Hippocampal formation (tissue), 2 donors: ENCODE measurements around the gene ADAD2.
"Not testable (repeated sequence)": the region's sequence is repeated elsewhere in the genome, so short reads cannot be mapped to it uniquely, and the experiment has no call there.

Source experiments
- DNase-seq, 2 donors: peaks; one replicate each; lab custom pipeline; 2025; lab: John Stamatoyannopoulos, UW

The ADAD2 gene

DNA sequence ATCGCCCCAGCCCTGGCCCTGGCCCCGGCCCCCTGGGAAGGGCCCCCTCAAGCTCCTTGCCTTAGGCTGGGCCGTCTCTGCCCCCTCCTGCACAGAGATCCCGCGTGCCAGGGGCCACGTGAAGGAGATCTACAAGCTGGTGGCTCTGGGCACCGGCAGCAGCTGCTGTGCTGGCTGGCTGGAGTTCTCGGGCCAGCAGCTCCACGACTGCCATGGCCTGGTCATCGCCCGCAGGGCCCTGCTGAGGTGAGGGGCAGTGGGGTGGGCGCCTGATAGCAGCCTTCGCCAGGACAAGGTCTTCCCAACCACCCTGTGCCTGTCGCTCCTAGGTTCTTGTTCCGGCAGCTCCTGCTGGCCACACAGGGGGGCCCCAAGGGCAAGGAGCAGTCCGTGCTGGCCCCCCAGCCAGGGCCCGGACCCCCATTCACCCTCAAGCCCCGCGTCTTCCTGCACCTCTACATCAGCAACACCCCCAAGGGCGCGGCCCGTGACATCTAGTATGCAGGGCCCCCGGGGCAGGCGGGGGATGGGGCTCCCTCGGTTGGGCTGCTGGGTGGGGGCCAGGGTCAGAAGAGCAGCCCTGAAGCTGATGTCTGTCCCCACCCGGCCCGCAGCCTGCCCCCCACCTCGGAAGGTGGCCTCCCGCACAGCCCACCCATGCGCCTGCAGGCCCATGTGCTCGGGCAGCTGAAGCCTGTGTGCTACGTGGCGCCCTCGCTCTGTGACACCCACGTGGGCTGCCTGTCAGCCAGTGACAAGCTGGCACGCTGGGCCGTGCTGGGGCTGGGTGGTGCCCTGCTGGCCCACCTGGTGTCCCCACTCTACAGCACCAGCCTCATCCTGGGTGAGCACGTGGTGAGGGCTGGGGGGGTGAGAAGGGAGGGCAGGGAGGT lies 4.5 kb downstream of the ADAD2 start:
- no peak for DNase-seq

DNA sequence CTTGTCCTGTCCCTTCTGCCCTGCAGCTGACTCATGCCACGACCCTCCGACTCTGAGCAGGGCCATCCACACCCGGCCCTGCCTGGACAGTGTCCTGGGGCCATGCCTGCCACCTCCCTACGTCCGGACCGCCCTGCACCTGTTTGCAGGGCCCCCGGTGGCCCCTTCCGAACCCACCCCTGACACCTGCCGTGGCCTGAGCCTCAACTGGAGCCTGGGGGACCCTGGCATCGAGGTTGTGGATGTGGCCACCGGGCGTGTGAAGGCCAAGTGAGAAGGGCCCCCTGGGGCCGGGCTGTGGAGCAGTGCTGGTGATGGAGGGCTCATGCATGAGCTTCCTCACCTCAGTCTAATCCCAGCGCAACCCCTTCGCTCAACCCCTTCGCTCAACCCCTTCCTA lies 5.1 kb downstream of the ADAD2 start:
- no peak for DNase-seq

DNA sequence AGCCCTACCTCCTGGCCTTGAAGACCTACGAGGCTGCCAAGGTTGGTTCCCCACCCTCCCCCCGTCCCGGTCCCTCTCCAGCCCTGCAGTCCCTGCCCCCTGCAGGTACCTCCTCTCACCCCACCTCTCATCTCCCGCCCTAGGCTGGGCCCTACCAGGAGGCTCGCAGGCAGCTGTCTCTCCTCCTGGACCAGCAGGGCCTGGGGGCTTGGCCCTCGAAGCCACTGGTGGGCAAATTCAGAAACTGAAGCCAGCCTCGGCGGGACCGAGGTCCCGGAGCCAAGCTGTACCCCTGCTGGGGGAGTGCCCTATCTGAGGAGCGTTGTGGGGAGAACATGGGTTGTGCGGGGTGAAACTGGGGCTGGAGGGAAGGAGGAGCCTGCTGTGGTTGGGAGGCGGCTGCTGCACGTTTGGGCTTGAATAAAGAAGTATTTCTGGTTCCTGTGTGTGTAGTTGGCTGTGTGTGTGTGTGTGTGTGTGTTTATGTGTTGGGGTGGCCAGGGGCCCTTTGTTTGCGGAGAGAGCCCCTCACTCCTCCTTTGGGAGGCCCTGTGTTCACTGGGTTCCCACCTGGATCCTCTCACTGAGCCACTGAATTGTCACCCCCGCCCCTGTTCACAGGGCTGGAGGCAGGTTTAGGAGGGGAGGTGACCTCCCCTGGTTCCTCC lies 5.9 kb downstream of the ADAD2 start:
- no peak for DNase-seq

- no peak for DNase-seq
These were observed 6.6 kb downstream of the ADAD2 start for GRCh38 chr16:84197466-84198128.

- no peak for DNase-seq
These were observed 7.4 kb downstream of the ADAD2 start for GRCh38 chr16:84198401-84198800.

GRCh38 chr16:84199097-84199496 lies 8.1 kb downstream of the ADAD2 start:
- no peak for DNase-seq

DNA sequence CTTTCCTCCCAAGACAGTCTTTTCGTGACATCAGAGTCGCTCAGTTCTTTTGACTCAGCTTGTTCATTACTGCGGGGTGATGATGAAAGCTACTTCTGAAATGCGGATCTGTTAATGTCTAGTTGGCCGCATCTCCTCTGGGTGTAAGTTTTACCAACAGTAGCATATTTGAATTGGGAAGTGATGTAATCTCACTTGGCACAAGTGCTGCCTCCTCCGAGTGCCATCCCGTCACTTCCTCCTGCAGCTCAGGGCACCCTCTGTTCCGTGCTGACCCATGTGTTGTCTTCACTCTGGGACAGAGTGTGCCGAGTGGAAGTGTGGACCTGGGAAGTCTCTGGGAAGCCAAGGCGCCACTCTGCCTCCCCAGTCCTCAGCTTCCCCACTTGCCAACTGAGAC lies 8.9 kb downstream of the ADAD2 start:
- peak; percentile 32 to 52 for DNase-seq

GRCh38 chr16:84204551-84204950 lies 13.6 kb downstream of the ADAD2 start:
- not testable (repeated sequence) for DNase-seq

DNA sequence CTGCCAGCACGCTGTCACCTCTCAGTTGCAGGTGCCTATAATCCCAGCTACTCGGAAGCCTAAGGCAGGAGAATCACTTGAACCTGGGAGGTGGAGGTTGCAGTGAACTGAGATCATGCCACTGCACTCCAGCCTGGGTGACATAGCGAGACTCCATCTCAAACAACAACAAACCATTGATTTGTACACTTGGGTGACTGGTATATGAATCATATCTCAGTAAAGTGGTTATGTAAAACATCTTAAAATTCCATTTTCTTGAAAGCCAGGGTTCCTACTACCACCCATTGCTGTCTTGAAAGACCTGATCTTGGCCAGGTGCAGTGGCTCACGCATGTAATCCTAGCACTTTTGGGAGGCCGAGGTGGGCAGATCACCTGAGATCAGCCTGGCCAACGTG lies 14.2 kb downstream of the ADAD2 start:
- not testable (repeated sequence) for DNase-seq

GRCh38 chr16:84205976-84206691 lies 15.2 kb downstream of the ADAD2 start:
- no peak for DNase-seq

DNA sequence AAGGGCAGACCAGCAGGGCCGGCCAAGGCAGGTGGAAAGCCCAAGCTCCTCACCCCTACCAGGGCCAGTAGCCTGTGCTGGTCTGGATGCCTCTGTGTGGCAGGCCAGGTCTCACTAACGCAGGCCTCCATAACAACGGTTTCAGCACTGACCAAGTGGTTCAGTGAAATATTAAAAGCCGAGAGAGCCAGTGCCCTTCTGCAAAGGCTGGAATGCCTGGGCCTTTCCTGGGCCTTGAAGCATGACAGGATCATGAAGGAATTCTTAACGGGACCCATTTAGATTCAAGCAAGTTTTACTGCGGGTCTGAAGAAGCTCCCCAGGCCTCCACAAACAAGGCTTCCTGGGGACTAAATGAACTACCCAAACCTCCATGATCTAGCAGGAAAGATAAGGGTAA lies 16.3 kb downstream of the ADAD2 start:
- DNase-seq = no peak

DNA sequence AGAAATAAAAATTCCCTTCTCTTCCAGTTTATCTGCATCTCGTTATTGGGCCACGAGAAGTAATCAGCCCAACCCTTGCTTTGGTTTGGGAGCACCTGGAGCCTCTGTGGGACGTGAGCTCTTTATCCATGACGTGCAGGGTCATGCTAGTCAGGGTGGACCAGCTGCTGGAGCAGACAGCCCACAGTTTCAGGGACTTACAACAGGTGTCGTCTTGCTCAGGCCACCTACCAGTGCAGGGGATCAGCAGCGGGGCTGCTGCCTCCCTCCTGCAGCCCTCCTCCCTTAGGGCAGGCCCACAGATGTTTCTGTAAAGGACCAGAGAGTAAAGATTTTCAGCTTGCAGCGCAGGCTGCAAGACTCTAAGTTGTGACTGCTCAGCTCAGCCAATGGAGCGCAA lies 16.9 kb downstream of the ADAD2 start:
- no peak for DNase-seq

DNA sequence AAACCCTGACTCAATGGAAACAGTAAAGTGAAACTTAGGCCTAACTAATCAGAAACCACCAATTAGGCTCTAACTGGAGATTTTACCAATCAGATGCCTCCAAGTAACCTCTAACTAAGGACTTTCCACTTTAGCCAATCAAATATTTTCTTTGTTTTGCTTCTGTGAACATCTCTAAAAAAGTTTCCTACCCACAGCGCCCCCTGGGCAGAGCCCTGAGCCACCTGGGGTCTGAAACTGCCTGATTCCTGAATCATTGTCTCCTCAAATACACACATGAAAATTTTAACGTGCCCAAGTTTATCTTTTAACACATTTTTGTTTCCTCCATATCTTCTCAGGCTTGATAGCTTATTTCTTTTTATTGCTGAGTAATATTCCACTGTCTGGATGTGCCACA lies 19.0 kb downstream of the ADAD2 start:
- no peak for DNase-seq

- DNase-seq = no peak
These were observed 21.2 kb downstream of the ADAD2 start for GRCh38 chr16:84212154-84212553.

DNA sequence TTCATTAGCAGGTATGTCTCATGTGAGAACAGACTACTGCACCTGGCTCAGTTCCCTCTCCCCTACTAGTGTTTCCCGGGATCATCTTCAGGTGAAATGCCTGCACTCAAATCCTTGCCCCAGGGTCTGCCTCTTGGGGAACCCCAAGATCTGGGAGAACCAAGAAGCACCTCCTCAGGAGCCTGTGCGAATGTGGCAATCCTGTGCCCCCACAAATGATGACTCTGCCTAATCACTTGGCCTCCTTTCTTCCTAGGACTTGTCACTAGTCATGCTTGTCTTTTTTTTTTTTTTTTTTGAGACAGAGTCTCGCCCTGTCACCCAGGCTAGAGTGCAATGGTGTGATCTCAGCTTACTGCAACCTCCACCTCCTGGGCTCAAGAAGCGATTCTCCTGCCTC lies 21.7 kb downstream of the ADAD2 start:
- no peak for DNase-seq

- no peak for DNase-seq
These were observed 23.6 kb downstream of the ADAD2 start for GRCh38 chr16:84214451-84215066.

DNA sequence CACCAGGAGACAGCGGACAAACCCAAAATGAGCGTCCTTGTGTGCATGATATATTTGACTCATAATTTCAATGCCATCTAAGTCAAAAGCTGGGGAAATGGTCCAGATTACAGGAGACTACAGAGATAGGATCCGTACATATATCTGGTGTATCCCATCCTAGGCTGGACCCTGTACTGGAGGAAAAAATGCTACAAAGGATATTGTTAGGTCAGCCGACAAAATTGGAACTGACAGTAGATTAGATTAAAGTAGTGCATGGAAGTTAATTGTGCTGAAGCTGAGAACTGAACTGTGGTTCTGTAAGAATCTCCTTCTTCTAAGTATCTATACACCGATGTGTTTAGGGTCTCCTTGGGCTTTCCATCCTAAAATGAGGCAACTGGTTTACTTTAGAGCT lies 24.6 kb downstream of the ADAD2 start:
- DNase-seq = no peak

DNA sequence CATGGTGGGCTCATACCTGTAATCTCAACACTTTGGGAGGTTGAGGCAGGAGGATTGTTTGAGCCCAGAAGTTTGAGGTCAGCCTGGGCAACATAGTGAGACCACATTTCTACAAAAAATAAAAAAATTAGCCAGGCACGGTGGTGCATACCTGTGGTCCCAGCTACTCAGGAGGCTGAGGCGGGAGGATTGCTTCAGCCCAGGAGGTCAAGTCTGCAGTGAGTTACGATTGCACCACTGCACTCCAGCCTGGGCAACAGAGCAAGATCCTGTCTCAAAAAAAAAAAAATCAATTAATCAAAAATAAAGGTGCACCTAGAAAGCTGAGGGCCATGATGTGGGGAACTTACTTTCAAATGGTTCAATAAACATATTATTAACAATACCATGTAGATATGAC lies 25.2 kb downstream of the ADAD2 start:
- DNase-seq = not testable (repeated sequence)

GRCh38 chr16:84218176-84218823 lies 27.3 kb downstream of the ADAD2 start:
- DNase-seq = no peak

GRCh38 chr16:84218956-84219355 lies 28.0 kb downstream of the ADAD2 start:
- DNase-seq = no peak

- DNase-seq = no peak
These were observed 29.9 kb downstream of the ADAD2 start for GRCh38 chr16:84220851-84221250.
